Transverse colon (tissue), 4 donors: ENCODE data around the gene CDC14B.

ENCODE experiments used
- EP300 ChIP-seq: sonication (generic); formaldehyde crosslinking; IDR thresholded peaks from one replicate; pipeline ENCODE4 v1.6.1; 2017; ENCODE audit warnings: antibody characterized with exemption, low read depth
- POLR2A ChIP-seq: fragments of 450-650 bp; IDR thresholded peaks from one replicate; pipeline ENCODE4 v1.6.1; 2016; ENCODE audit warnings: antibody characterized with exemption, mild to moderate bottlenecking, moderate library complexity
- POLR2AphosphoS5 ChIP-seq, 3 donors: sonication (generic); formaldehyde crosslinking; IDR thresholded peaks; one replicate each; pipeline ENCODE4 v1.6.1; 2016; ENCODE audit warnings: antibody characterized with exemption in 3 of 3
- TF ChIP-seq, protein P1 (sequence below), 5 experiments: fragments of 200-600 bp in 3 of 5; fragments of 450-650 bp in 2 of 5; sonication (generic) in 3 of 5; IDR thresholded peaks; 1 replicate in 2 of 5; 2 replicates in 3 of 5; pipeline ENCODE4 v1.5.1; 2016 to 2017; ENCODE audit warnings: antibody characterized with exemption in 5 of 5, inconsistent platforms in 3 of 5, mild to moderate bottlenecking in 2 of 5, moderate library complexity in 1 of 5

DNA sequence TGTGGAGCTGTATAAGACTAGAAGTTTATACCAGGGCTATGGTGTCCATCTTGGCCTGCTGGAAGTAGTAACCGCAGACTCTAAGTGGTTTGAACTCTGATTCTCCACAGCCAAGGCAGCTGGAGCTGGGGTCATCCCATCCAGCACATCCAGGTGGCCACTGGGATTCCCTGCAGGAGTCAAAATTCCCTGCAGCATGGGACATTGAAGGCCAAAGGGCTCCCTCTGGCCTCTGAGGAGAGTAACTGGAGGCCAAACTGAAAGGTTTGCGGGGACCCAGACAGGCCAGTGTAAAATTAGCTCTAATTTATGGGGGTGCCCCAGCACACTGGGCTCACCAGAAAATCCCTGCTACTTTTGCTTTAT is 47.7 kb upstream of the CDC14B start:
- no peak for TF ChIP-seq POLR2A
- TF ChIP-seq, protein P1, sequence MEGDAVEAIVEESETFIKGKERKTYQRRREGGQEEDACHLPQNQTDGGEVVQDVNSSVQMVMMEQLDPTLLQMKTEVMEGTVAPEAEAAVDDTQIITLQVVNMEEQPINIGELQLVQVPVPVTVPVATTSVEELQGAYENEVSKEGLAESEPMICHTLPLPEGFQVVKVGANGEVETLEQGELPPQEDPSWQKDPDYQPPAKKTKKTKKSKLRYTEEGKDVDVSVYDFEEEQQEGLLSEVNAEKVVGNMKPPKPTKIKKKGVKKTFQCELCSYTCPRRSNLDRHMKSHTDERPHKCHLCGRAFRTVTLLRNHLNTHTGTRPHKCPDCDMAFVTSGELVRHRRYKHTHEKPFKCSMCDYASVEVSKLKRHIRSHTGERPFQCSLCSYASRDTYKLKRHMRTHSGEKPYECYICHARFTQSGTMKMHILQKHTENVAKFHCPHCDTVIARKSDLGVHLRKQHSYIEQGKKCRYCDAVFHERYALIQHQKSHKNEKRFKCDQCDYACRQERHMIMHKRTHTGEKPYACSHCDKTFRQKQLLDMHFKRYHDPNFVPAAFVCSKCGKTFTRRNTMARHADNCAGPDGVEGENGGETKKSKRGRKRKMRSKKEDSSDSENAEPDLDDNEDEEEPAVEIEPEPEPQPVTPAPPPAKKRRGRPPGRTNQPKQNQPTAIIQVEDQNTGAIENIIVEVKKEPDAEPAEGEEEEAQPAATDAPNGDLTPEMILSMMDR (IDR thresholded peaks at IDR 0.05) = no peak
- no peak for TF ChIP-seq POLR2AphosphoS5 (IDR thresholded peaks at IDR 0.05)
- TF ChIP-seq EP300 = no peak
